K562 (cell line): ENCODE results near the gene STON2. TPM values are rescaled to one million over a fixed set of nuclear protein-coding genes. Genes with fewer than 3 reads are reported as not detected.

ENCODE experiments used
- EZH2 ChIP-seq: IDR thresholded peaks from 2 replicates; pipeline ENCODE4 v1.6.1; 2012; ENCODE audit warnings: low read depth, mild to moderate bottlenecking, inconsistent platforms, low read length, borderline replicate concordance
- FOSL1 ChIP-seq: fragments of 200-800 bp; sonication (Bioruptor generic); conservative IDR thresholded peaks from 2 replicates; pipeline ENCODE4 v1.6.1; 2016; ENCODE audit warnings: missing genetic modification characterization, missing compliant biosample characterization
- GTF2F1 ChIP-seq: IDR thresholded peaks from 2 replicates; pipeline ENCODE4 v1.6.1; 2011; ENCODE audit warnings: low read depth, low read length, improper control_type of control experiment
- MCM3 ChIP-seq: fragments of 450-650 bp; IDR thresholded peaks from 2 replicates; pipeline ENCODE4 v1.6.1; 2016
- MGA ChIP-seq: fragments of 450-650 bp; IDR thresholded peaks from 2 replicates; pipeline ENCODE4 v1.6.1; 2016; ENCODE audit warnings: mild to moderate bottlenecking, moderate library complexity
- NCOR1 ChIP-seq: fragments of 450-650 bp; IDR thresholded peaks from 2 replicates; pipeline ENCODE4 v1.6.1; 2016; ENCODE audit warnings: mild to moderate bottlenecking, moderate library complexity
- POLR2AphosphoS5 ChIP-seq: IDR thresholded peaks from 2 replicates; pipeline ENCODE4 v1.6.1; 2011; ENCODE audit warnings: mild to moderate bottlenecking, low read depth, low read length, moderate library complexity; ENCODE audit not compliant: control insufficient read depth, insufficient read depth
- PREB ChIP-seq: sonication (generic); formaldehyde crosslinking; IDR thresholded peaks from 2 replicates; pipeline ENCODE4 v1.8.1; 2023; ENCODE audit warnings: mild to moderate bottlenecking, missing genetic modification reagents
- ZMIZ1 ChIP-seq, 2 experiments: fragments of 150-350 bp in 1 of 2; IDR thresholded peaks; 2 replicates each; pipeline ENCODE4 v1.6.1; 2012 to 2016; ENCODE audit warnings: low read depth in 2 of 2, low read length in 2 of 2, mild to moderate bottlenecking in 1 of 2, moderate library complexity in 1 of 2
- ZNF780A ChIP-seq: fragments of 250-450 bp; sonication (Bioruptor Pico); IDR thresholded peaks from 2 replicates; pipeline ENCODE4 v1.5.0; 2021; ENCODE audit warnings: mild to moderate bottlenecking
- polyA plus RNA-seq, 8 experiments: library from polyadenylated mRNA; depleted of rRNA in 4 of 8; stranded (reverse) in 5 of 8; unstranded in 3 of 8; fragments of >200 nt; fragmentation: Nextera tagmentation in 2 of 8; fragmentation: Illumina TruSeq in 1 of 8; extraction: Ambion mirVana in 2 of 8; extraction: Trizol in 1 of 8; gene quantifications; 2 replicates each; pipeline versions ENCODE4 v1.2.1 to v1.2.3, GENCODE V29; 2011 to 2014; ENCODE audit warnings: inconsistent platforms in 1 of 8, missing spikeins in 1 of 8
- total RNA-seq, 7 experiments: library from RNA; depleted of rRNA in 6 of 7; stranded (reverse); fragments of >200 nt in 6 of 7; fragmentation: Illumina TruSeq in 2 of 7; extraction: Trizol in 2 of 7; gene quantifications; 2 replicates each; pipeline versions ENCODE4 v1.2.1 to v1.2.3, GENCODE V29; 2011 to 2021; ENCODE audit warnings: low replicate concordance in 1 of 7

Gene STON2
- total and polyA plus RNA-seq, 9 of the 15 experiments (the other 6 are each of a cell fraction or from before 2014, with no cell fraction given) = 7.8 to 99.3 (median 53.5) TPM

- TF ChIP-seq MGA = no peak
- no peak for TF ChIP-seq POLR2AphosphoS5
- peak; percentile 80 for TF ChIP-seq FOSL1 (tag)
- no peak for TF ChIP-seq ZNF780A (CRISPR knock-in tag)
- no peak for TF ChIP-seq EZH2
- no peak for TF ChIP-seq MCM3
- peak; percentile 71 for TF ChIP-seq NCOR1
- TF ChIP-seq ZMIZ1 (IDR thresholded peaks at IDR 0.05; ENCODE audit: low read depth in 2 of 2, low read length in 2 of 2) = no peak
- no peak for TF ChIP-seq PREB (CRISPR knock-in tag)
- no peak for TF ChIP-seq GTF2F1
Observed at GRCh38 chr14:81303258-81303935, 96.7 kb downstream of the STON2 start (continued).
